Activated CD4-positive, CD25-positive, alpha-beta regulatory T cell treated with anti-CD3 and anti-CD28 coated beads, Interleukin-2, amount 50 U/mL, for 72 hours (primary cell): ENCODE measurements around the gene PKMYT1.
"Not testable (repeated sequence)": the region's sequence is repeated elsewhere in the genome, so short reads cannot be mapped to it uniquely, and the experiment has no call there.

Source experiments
- DNase-seq: peaks from one replicate; pipeline ENCODE4 v3.0.0; 2021

PKMYT1 gene

DNA sequence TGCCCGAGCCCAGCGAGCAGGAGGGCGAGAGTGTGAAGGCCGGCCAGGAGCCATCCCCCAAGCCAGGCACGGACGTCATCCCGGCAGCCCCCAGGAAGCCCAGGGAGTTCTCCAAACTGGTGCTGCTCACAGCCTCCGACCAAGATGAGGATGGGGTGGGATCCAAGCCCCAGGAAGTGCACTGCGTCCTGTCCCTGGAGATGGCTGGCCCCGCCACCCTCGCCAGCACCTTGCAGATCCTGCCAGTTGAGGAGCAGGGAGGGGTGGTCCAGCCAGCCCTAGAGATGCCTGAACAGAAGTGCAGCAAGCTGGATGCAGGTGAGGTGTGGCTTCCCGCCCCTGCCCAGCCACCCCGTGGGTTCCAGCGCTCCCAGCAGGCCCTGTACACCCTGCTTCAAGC lies 50.6 kb downstream of the PKMYT1 start:
- no peak for DNase-seq

- DNase-seq = no peak
These were observed 51.5 kb downstream of the PKMYT1 start for GRCh38 chr16:2928796-2929195.

- DNase-seq = not testable (repeated sequence)
These were observed 52.1 kb downstream of the PKMYT1 start for GRCh38 chr16:2928151-2928550.

DNA sequence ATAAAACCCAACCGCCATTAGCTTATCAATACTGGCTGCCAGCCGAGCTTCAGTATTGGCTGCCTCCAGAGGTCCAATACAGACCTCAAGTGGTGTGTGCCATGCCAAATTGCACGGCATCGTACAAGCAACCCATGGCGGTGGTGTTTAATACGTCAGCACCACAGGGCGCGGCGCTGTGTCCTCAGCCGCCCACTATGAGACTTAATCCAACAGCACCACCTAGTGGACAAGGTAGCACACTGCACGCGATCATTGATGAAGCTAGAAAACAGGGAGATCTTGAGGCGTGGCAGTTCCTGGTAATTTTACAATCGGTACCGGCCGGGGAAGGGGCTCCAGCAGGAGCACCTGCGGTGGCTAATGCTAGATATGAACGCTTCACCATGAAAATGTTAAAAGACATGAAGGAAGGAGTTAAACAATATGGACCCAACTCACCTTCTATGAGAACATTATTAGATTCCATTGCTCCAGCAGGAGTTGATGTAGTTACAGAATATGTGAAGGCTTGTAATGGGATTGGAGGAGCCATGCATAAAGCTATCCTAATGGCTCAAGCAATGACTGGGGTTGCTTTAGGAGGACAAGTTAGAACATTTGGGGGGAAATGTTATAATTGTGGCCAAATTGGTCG lies 53.1 kb downstream of the PKMYT1 start:
- peak; percentile 79 for DNase-seq

DNA sequence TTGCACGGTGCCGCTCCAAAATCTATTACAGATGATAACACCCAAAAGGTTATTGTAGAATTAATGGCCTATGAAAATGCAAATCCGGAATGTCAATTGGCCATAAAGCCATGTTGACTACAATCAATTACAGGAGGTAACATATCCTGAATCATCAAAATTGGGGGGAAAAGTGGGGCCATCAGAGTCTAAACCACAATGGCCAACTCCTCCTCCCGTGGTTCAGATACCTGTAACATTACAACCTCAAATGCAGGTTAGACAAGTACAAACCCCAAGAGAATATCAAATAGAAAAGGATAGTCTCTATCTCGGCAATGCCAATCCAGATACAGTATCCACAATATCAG lies 53.6 kb downstream of the PKMYT1 start:
- DNase-seq = no peak

GRCh38 chr16:2925951-2926649 lies 54.1 kb downstream of the PKMYT1 start:
- no peak for DNase-seq

DNA sequence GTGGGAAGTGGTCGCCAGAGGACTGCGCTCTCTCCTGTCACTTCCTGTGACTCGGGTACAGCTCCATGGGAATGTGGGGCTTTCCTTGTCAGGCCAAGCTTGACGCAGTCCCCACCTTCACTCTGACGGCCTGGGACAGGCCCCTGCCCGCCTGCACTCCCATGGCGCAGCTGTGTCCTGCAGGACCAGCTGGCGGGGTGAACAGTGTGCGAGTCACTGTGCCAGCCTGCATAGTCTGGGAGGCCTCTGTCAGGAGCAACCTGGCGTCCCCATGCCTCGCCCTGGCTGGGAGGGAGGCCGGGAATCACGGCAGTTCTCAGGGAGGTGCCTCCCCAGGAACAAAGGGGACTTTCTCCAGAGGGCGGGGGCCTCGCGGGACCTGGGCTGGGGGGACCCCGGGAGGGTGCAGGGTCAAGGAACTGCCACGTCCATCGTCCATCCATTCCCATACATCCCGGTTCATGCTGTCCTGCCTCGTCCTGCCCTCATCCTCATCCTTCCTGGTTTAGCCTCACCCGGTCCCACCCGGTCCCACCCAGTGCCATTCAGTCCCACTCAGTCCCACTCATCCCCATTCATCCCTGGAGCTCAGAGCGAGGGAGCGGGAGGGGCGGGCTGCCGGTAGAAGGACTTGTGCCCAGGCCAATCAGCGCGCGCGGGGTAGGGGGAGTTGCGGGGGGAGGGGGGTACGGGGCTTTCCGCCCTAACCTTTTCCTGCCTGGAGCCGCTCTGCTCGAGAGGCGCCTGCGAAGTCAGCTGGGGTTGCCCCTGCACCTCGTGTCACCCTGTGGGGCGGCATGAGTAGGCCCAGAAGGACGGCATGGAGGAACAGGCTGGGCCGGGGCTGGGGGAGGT lies 55.1 kb downstream of the PKMYT1 start:
- DNase-seq = no peak

DNA sequence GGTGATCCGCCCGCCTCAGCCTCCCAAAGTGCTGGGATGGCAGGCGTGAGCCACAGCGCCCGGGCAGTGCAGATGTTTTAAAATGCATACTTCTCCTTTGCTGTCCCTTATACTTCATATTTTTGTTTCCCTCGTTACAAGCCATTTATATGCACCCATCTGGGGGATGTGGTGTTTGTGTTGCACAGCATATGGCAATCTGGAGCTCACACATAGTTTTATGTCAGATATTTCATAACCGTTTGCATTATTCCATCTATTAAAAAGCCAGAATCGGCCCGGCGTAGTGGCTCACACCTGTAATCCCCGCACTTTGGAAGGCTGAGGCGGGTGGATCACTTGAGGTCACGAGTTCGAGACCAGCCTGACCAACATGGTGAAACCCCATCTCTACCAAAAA lies 56.8 kb downstream of the PKMYT1 start:
- no peak for DNase-seq
